Activated effector memory CD4-positive, alpha-beta T cell treated with Interleukin-2 at 50 U/mL for 16 hours (primary cell): ENCODE results near the gene IGSF23.

Source experiments
- DNase-seq: peaks from one replicate; pipeline ENCODE4 v3.0.0-alpha.2; 2020

IGSF23 gene

GRCh38 chr19:44613295-44614178 lies at the start of gene IGSF23:
TSS of gene IGSF23 (plus strand) at chr19:44613563. CDS start at chr19:44613646, 83 bp downstream.
- DNase-seq = no peak

GRCh38 chr19:44566984-44567383 lies 46.4 kb upstream of the IGSF23 start:
- no peak for DNase-seq

GRCh38 chr19:44567745-44568144 lies 45.6 kb upstream of the IGSF23 start:
- DNase-seq = no peak

- DNase-seq = no peak
Measured at GRCh38 chr19:44570603-44570983, 42.8 kb upstream of the IGSF23 start.

- no peak for DNase-seq
Measured at GRCh38 chr19:44570984-44571684, 42.2 kb upstream of the IGSF23 start.

GRCh38 chr19:44571830-44572580 lies 41.4 kb upstream of the IGSF23 start:
- no peak for DNase-seq

GRCh38 chr19:44572581-44572900 lies 40.8 kb upstream of the IGSF23 start:
- DNase-seq = no peak

GRCh38 chr19:44573183-44573582 lies 40.2 kb upstream of the IGSF23 start:
- DNase-seq = no peak

- DNase-seq = no peak
Measured at GRCh38 chr19:44573627-44574026, 39.7 kb upstream of the IGSF23 start.

- DNase-seq = no peak
Measured at GRCh38 chr19:44574186-44574950, 39.0 kb upstream of the IGSF23 start.

GRCh38 chr19:44575116-44575700 lies 38.2 kb upstream of the IGSF23 start:
- no peak for DNase-seq

- DNase-seq = no peak
Measured at GRCh38 chr19:44576843-44577565, 36.4 kb upstream of the IGSF23 start.

- no peak for DNase-seq
Measured at GRCh38 chr19:44577566-44577874, 35.8 kb upstream of the IGSF23 start.

- DNase-seq = no peak
Measured at GRCh38 chr19:44579663-44580365, 33.5 kb upstream of the IGSF23 start.

GRCh38 chr19:44580366-44580895 lies 32.9 kb upstream of the IGSF23 start:
- DNase-seq = no peak

GRCh38 chr19:44581288-44581687 lies 32.1 kb upstream of the IGSF23 start:
- no peak for DNase-seq

GRCh38 chr19:44582581-44583265 lies 30.6 kb upstream of the IGSF23 start:
- no peak for DNase-seq

- DNase-seq = no peak
Measured at GRCh38 chr19:44585371-44586133, 27.8 kb upstream of the IGSF23 start.

GRCh38 chr19:44587963-44588770 lies 25.2 kb upstream of the IGSF23 start:
- no peak for DNase-seq
